ENCODE measurements around the gene RIMBP2.

The RIMBP2 gene

GRCh38 chr12:130438243-130438620 is 277.9 kb downstream of the RIMBP2 start:
- TF ChIP-seq CTCF (IDR thresholded peaks at IDR 0.05; ENCODE audit: low read length) (no peak), EZH2 (optimal IDR thresholded peaks at IDR 0.05; ENCODE audit: low read depth, low read length) (no peak), EZH2phosphoT487 (IDR thresholded peaks at IDR 0.05; ENCODE audit: low read length) (no peak)
- H3K27me3 ChIP-seq (replicated peaks; ENCODE audit: insufficient read depth, low read length) = no peaks in the 10 kb centered on the region
- H4K20me1 ChIP-seq (ENCODE audit: insufficient read depth, low read length) = no peaks in the 10 kb centered on the region
- no peak overlapping the region for H3K4me3 ChIP-seq (ENCODE audit: low read length)
- no peaks in the 10 kb centered on the region for H3K9me3 ChIP-seq (replicated peaks; ENCODE audit: insufficient read depth, low read length)
- no peaks in the 10 kb centered on the region for H3K9me2 ChIP-seq (replicated peaks; ENCODE audit: insufficient read depth, low read length)
- H3K79me2 ChIP-seq (ENCODE audit: low read length) = no peaks in the 10 kb centered on the region
- no peak overlapping the region for H3K9ac ChIP-seq (ENCODE audit: low read length)
- no peak overlapping the region for H3K27ac ChIP-seq (ENCODE audit: low read length)
- H3K4me2 ChIP-seq (ENCODE audit: low read depth, low read length) = no peak overlapping the region
- H3F3A ChIP-seq (ENCODE audit: insufficient read depth, low read length) = no peaks in the 10 kb centered on the region
- H3K36me3 ChIP-seq (replicated peaks; ENCODE audit: insufficient read depth, low read length) = no peaks in the 10 kb centered on the region
- no peaks in the 10 kb centered on the region for H3K4me1 ChIP-seq (ENCODE audit: low read length)
- H2AFZ ChIP-seq (ENCODE audit: low read length) = no peak overlapping the region
- no peak for DNase-seq

GRCh38 chr12:130437555-130438242 is 278.4 kb downstream of the RIMBP2 start:
- Histone ChIP-seq H3K27ac (ENCODE audit: low read length) (no peak overlapping the region), H3K36me3 (replicated peaks; ENCODE audit: insufficient read depth, low read length) (no peaks in the 10 kb centered on the region), H3K4me3 (ENCODE audit: low read length) (no peak overlapping the region), H2AFZ (ENCODE audit: low read length) (no peak overlapping the region), H3K9me2 (replicated peaks; ENCODE audit: insufficient read depth, low read length) (no peaks in the 10 kb centered on the region), H3K4me2 (ENCODE audit: low read depth, low read length) (no peak overlapping the region), H3K79me2 (ENCODE audit: low read length) (no peaks in the 10 kb centered on the region), H3K9ac (ENCODE audit: low read length) (no peak overlapping the region), H3K4me1 (ENCODE audit: low read length) (no peaks in the 10 kb centered on the region), H3K27me3 (replicated peaks; ENCODE audit: insufficient read depth, low read length) (no peaks in the 10 kb centered on the region), H3K9me3 (replicated peaks; ENCODE audit: insufficient read depth, low read length) (no peaks in the 10 kb centered on the region), H4K20me1 (ENCODE audit: insufficient read depth, low read length) (no peaks in the 10 kb centered on the region), H3F3A (ENCODE audit: insufficient read depth, low read length) (no peaks in the 10 kb centered on the region)
- TF ChIP-seq EZH2phosphoT487 (IDR thresholded peaks at IDR 0.05; ENCODE audit: low read length) = no peak
- TF ChIP-seq CTCF (IDR thresholded peaks at IDR 0.05; ENCODE audit: low read length) = no peak
- no peak for TF ChIP-seq EZH2 (optimal IDR thresholded peaks at IDR 0.05; ENCODE audit: low read depth, low read length)
- DNase-seq = no peak

GRCh38 chr12:130436741-130437501 is 279.2 kb downstream of the RIMBP2 start:
- H3F3A ChIP-seq (ENCODE audit: insufficient read depth, low read length) = no peaks in the 10 kb centered on the region
- no peaks in the 10 kb centered on the region for H3K9me3 ChIP-seq (replicated peaks; ENCODE audit: insufficient read depth, low read length)
- no peak for DNase-seq
- H3K27me3 ChIP-seq (replicated peaks; ENCODE audit: insufficient read depth, low read length) = no peaks in the 10 kb centered on the region
- no peak overlapping the region for H3K9ac ChIP-seq (ENCODE audit: low read length)
- no peaks in the 10 kb centered on the region for H3K9me2 ChIP-seq (replicated peaks; ENCODE audit: insufficient read depth, low read length)
- H3K27ac ChIP-seq (ENCODE audit: low read length) = no peak overlapping the region
- H4K20me1 ChIP-seq (ENCODE audit: insufficient read depth, low read length) = no peaks in the 10 kb centered on the region
- H3K4me1 ChIP-seq (ENCODE audit: low read length) = no peaks in the 10 kb centered on the region
- no peak overlapping the region for H3K4me2 ChIP-seq (ENCODE audit: low read depth, low read length)
- no peaks in the 10 kb centered on the region for H3K79me2 ChIP-seq (ENCODE audit: low read length)
- H3K36me3 ChIP-seq (replicated peaks; ENCODE audit: insufficient read depth, low read length) = no peaks in the 10 kb centered on the region
- no peak for TF ChIP-seq EZH2phosphoT487 (IDR thresholded peaks at IDR 0.05; ENCODE audit: low read length)
- TF ChIP-seq CTCF (IDR thresholded peaks at IDR 0.05; ENCODE audit: low read length) = no peak
- TF ChIP-seq EZH2 (optimal IDR thresholded peaks at IDR 0.05; ENCODE audit: low read depth, low read length) = no peak
- H3K4me3 ChIP-seq (ENCODE audit: low read length) = no peak overlapping the region
- H2AFZ ChIP-seq (ENCODE audit: low read length) = no peak overlapping the region
